Measurements from ENCODE around the gene TFEB.

The TFEB gene

GRCh38 chr6:41697861-41698781, 37.3 kb downstream of the TFEB start:
- Histone ChIP-seq H3K36me3 (ENCODE audit: insufficient read depth, low read depth, low read length) (no peaks in the 10 kb centered on the region), H3K27ac (ENCODE audit: low read length) (no peak overlapping the region), H3K4me1 (ENCODE audit: insufficient read depth, low read length) (no peaks in the 10 kb centered on the region; the same call in 1 of the 2 replicates), H3K4me3 (ENCODE audit: low read length) (no peak overlapping the region), H3K9me3 (ENCODE audit: insufficient read depth, low read depth, low read length) (no peaks in the 10 kb centered on the region), H3K9ac (ENCODE audit: low read depth, low read length) (no peak overlapping the region), H3K27me3 (ENCODE audit: insufficient read depth, low read length) (no peaks in the 10 kb centered on the region)

- Histone ChIP-seq H3K27ac (ENCODE audit: low read length) (no peak overlapping the region), H3K27me3 (ENCODE audit: insufficient read depth, low read length) (no peaks in the 10 kb centered on the region), H3K36me3 (ENCODE audit: insufficient read depth, low read depth, low read length) (no peaks in the 10 kb centered on the region), H3K9ac (ENCODE audit: low read depth, low read length) (no peak overlapping the region), H3K4me1 (ENCODE audit: insufficient read depth, low read length) (no peaks in the 10 kb centered on the region; the same call in 1 of the 2 replicates), H3K9me3 (ENCODE audit: insufficient read depth, low read depth, low read length) (no peaks in the 10 kb centered on the region), H3K4me3 (ENCODE audit: low read length) (no peak overlapping the region)
These were observed 38.6 kb downstream of the TFEB start for GRCh38 chr6:41696788-41697187.

GRCh38 chr6:41695825-41696224, 39.6 kb downstream of the TFEB start:
- Histone ChIP-seq H3K27ac (ENCODE audit: low read length) (no peak overlapping the region), H3K4me1 (ENCODE audit: insufficient read depth, low read length) (no peaks in the 10 kb centered on the region; the same call in 1 of the 2 replicates), H3K27me3 (ENCODE audit: insufficient read depth, low read length) (no peaks in the 10 kb centered on the region), H3K4me3 (ENCODE audit: low read length) (no peak overlapping the region), H3K9me3 (ENCODE audit: insufficient read depth, low read depth, low read length) (no peaks in the 10 kb centered on the region), H3K9ac (ENCODE audit: low read depth, low read length) (no peak overlapping the region), H3K36me3 (ENCODE audit: insufficient read depth, low read depth, low read length) (no peaks in the 10 kb centered on the region)

- Histone ChIP-seq H3K27me3 (ENCODE audit: insufficient read depth, low read length) (no peaks in the 10 kb centered on the region), H3K4me3 (ENCODE audit: low read length) (no peak overlapping the region), H3K9me3 (ENCODE audit: insufficient read depth, low read depth, low read length) (no peaks in the 10 kb centered on the region), H3K36me3 (ENCODE audit: insufficient read depth, low read depth, low read length) (no peaks in the 10 kb centered on the region), H3K4me1 (ENCODE audit: insufficient read depth, low read length) (no peaks in the 10 kb centered on the region), H3K27ac (ENCODE audit: low read length) (no peak overlapping the region), H3K9ac (ENCODE audit: low read depth, low read length) (no peak overlapping the region)
These were observed 40.4 kb downstream of the TFEB start for GRCh38 chr6:41694815-41695526.

- no peak overlapping the region for H3K4me3 ChIP-seq (ENCODE audit: low read length)
- no peak overlapping the region for H3K27ac ChIP-seq (ENCODE audit: low read length)
- H3K4me1 ChIP-seq (ENCODE audit: insufficient read depth, low read length) = no peaks in the 10 kb centered on the region
- H3K36me3 ChIP-seq (ENCODE audit: insufficient read depth, low read depth, low read length) = no peaks in the 10 kb centered on the region
- H3K9me3 ChIP-seq (ENCODE audit: insufficient read depth, low read depth, low read length) = no peaks in the 10 kb centered on the region
- H3K27me3 ChIP-seq (ENCODE audit: insufficient read depth, low read length) = no peaks in the 10 kb centered on the region
- no peak overlapping the region for H3K9ac ChIP-seq (ENCODE audit: low read depth, low read length)
These were observed 41.8 kb downstream of the TFEB start for GRCh38 chr6:41693281-41694240.

- no peak overlapping the region for H3K9ac ChIP-seq (ENCODE audit: low read depth, low read length)
- H3K4me3 ChIP-seq (ENCODE audit: low read length) = no peak overlapping the region
- no peaks in the 10 kb centered on the region for H3K9me3 ChIP-seq (ENCODE audit: insufficient read depth, low read depth, low read length)
- no peak overlapping the region for H3K27ac ChIP-seq (ENCODE audit: low read length)
- H3K4me1 ChIP-seq (ENCODE audit: insufficient read depth, low read length) = no peaks in the 10 kb centered on the region; the same call in 1 of the 2 replicates
- no peaks in the 10 kb centered on the region for H3K36me3 ChIP-seq (ENCODE audit: insufficient read depth, low read depth, low read length)
- no peaks in the 10 kb centered on the region for H3K27me3 ChIP-seq (ENCODE audit: insufficient read depth, low read length)
These were observed 42.7 kb downstream of the TFEB start for GRCh38 chr6:41692730-41693129.

GRCh38 chr6:41692080-41692675, 43.2 kb downstream of the TFEB start:
- H3K36me3 ChIP-seq (ENCODE audit: insufficient read depth, low read depth, low read length) = no peaks in the 10 kb centered on the region
- H3K9ac ChIP-seq (ENCODE audit: low read depth, low read length) = no peak overlapping the region
- peaks cover 2% of the 10 kb centered on the region; the same call in 1 of the 2 replicates for H3K4me1 ChIP-seq (ENCODE audit: insufficient read depth, low read length)
- no peaks in the 10 kb centered on the region for H3K27me3 ChIP-seq (ENCODE audit: insufficient read depth, low read length)
- H3K4me3 ChIP-seq (ENCODE audit: low read length) = no peak overlapping the region
- H3K27ac ChIP-seq (ENCODE audit: low read length) = no peak overlapping the region
- H3K9me3 ChIP-seq (ENCODE audit: insufficient read depth, low read depth, low read length) = no peaks in the 10 kb centered on the region

- Histone ChIP-seq H3K27me3 (ENCODE audit: insufficient read depth, low read length) (no peaks in the 10 kb centered on the region), H3K9ac (ENCODE audit: low read depth, low read length) (no peak overlapping the region), H3K4me3 (ENCODE audit: low read length) (no peak overlapping the region), H3K27ac (ENCODE audit: low read length) (no peak overlapping the region), H3K9me3 (ENCODE audit: insufficient read depth, low read depth, low read length) (no peaks in the 10 kb centered on the region), H3K36me3 (ENCODE audit: insufficient read depth, low read depth, low read length) (no peaks in the 10 kb centered on the region), H3K4me1 (ENCODE audit: insufficient read depth, low read length) (peaks cover 6% of the 10 kb centered on the region; the same call in 1 of the 2 replicates)
These were observed 43.9 kb downstream of the TFEB start for GRCh38 chr6:41691426-41692079.

- Histone ChIP-seq H3K9ac (ENCODE audit: low read depth, low read length) (no peak overlapping the region), H3K4me1 (ENCODE audit: insufficient read depth, low read length) (peaks cover 6% of the 10 kb centered on the region; the same call in 1 of the 2 replicates), H3K27me3 (ENCODE audit: insufficient read depth, low read length) (no peaks in the 10 kb centered on the region), H3K4me3 (ENCODE audit: low read length) (no peak overlapping the region), H3K9me3 (ENCODE audit: insufficient read depth, low read depth, low read length) (no peaks in the 10 kb centered on the region), H3K36me3 (ENCODE audit: insufficient read depth, low read depth, low read length) (no peaks in the 10 kb centered on the region), H3K27ac (ENCODE audit: low read length) (no peak overlapping the region)
These were observed 44.7 kb downstream of the TFEB start for GRCh38 chr6:41690541-41691330.

Data from iPS-20b (cell line).